A673 (cell line): ENCODE data around the gene VWA1.

ENCODE experiments used
- EZH2 ChIP-seq: fragments of 200-600 bp; sonication (generic); IDR thresholded peaks from 2 replicates; pipeline ENCODE4 v1.6.1; 2017; ENCODE audit warnings: borderline replicate concordance, low read depth, mild to moderate bottlenecking, mixed read lengths, antibody characterized with exemption, low read length; ENCODE audit not compliant: poor library complexity, severe bottlenecking
- TF ChIP-seq, protein P1 (sequence below): fragments of 300-800, 200-600 bp; sonication (generic); conservative IDR thresholded peaks from 2 replicates; pipeline ENCODE4 v1.5.1; 2017; ENCODE audit warnings: low read depth, mild to moderate bottlenecking, antibody characterized with exemption, low read length, moderate library complexity, mixed read lengths

- TF ChIP-seq, protein P1, sequence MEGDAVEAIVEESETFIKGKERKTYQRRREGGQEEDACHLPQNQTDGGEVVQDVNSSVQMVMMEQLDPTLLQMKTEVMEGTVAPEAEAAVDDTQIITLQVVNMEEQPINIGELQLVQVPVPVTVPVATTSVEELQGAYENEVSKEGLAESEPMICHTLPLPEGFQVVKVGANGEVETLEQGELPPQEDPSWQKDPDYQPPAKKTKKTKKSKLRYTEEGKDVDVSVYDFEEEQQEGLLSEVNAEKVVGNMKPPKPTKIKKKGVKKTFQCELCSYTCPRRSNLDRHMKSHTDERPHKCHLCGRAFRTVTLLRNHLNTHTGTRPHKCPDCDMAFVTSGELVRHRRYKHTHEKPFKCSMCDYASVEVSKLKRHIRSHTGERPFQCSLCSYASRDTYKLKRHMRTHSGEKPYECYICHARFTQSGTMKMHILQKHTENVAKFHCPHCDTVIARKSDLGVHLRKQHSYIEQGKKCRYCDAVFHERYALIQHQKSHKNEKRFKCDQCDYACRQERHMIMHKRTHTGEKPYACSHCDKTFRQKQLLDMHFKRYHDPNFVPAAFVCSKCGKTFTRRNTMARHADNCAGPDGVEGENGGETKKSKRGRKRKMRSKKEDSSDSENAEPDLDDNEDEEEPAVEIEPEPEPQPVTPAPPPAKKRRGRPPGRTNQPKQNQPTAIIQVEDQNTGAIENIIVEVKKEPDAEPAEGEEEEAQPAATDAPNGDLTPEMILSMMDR: no peak
- no peak for TF ChIP-seq EZH2
These were observed 13.7 kb downstream of the VWA1 start, which contains the start of gene ATAD3C for GRCh38 chr1:1449099-1449739.
